Neuronal stem cell (in vitro differentiated cells): ENCODE results near the gene CLMN.

ENCODE experiments used
- DNase-seq: peaks from one replicate; pipeline ENCODE4 v3.0.0-alpha.2; 2013; ENCODE audit warnings: low spot score
- H2AFZ ChIP-seq: one replicate; pipeline ENCODE4 v1.6.1; 2013; ENCODE audit warnings: mild to moderate bottlenecking, low read length, inconsistent platforms
- H2AK5ac ChIP-seq: 2 replicates; pipeline ENCODE4 v1.6.1; 2013; ENCODE audit warnings: low read depth, mild to moderate bottlenecking, inconsistent platforms, low read length, moderate library complexity, mixed read lengths
- H2BK120ac ChIP-seq: 2 replicates; pipeline ENCODE4 v1.6.1; 2013; ENCODE audit warnings: low read depth, mild to moderate bottlenecking, inconsistent platforms, low read length, moderate library complexity, mixed read lengths
- H2BK12ac ChIP-seq: one replicate; pipeline ENCODE4 v1.6.1; 2013; ENCODE audit warnings: low read length, inconsistent platforms
- H2BK15ac ChIP-seq: 2 replicates; pipeline ENCODE4 v1.6.1; 2013; ENCODE audit warnings: mild to moderate bottlenecking, low read length, inconsistent platforms, mixed read lengths
- H2BK5ac ChIP-seq: one replicate; pipeline ENCODE4 v1.6.1; 2013; ENCODE audit warnings: inconsistent platforms, mild to moderate bottlenecking, low read length, moderate library complexity
- H3K14ac ChIP-seq: one replicate; pipeline ENCODE4 v1.6.1; 2013; ENCODE audit warnings: low read length, inconsistent platforms
- H3K18ac ChIP-seq: 2 replicates; pipeline ENCODE4 v1.6.1; 2013; ENCODE audit warnings: low read length, inconsistent platforms
- H3K23ac ChIP-seq: 2 replicates; pipeline ENCODE4 v1.6.1; 2013; ENCODE audit warnings: low read depth, mild to moderate bottlenecking, mixed read lengths, low read length, inconsistent platforms; ENCODE audit not compliant: poor library complexity
- H3K27ac ChIP-seq: replicated peaks from 3 replicates; pipeline ENCODE4 v1.5.1; 2013; ENCODE audit warnings: low read length, inconsistent platforms
- H3K27me3 ChIP-seq, 3 experiments: 2 replicates each; pipeline ENCODE4 v1.6.1; 2013; ENCODE audit warnings: low read length in 3 of 3, mild to moderate bottlenecking in 2 of 3, inconsistent platforms in 1 of 3, low read depth in 1 of 3, mixed read lengths in 1 of 3, moderate library complexity in 1 of 3; ENCODE audit not compliant: control insufficient read depth in 3 of 3, insufficient read depth in 3 of 3
- H3K36me3 ChIP-seq, 2 donors: replicated peaks in 1 of 2; 2 replicates each; pipeline ENCODE4 v1.6.1; 2013; ENCODE audit warnings: low read length in 2 of 2; ENCODE audit not compliant: control insufficient read depth in 2 of 2, insufficient read depth in 2 of 2
- H3K4ac ChIP-seq: 2 replicates; pipeline ENCODE4 v1.6.1; 2013; ENCODE audit warnings: inconsistent platforms, mild to moderate bottlenecking, low read length, moderate library complexity
- H3K4me1 ChIP-seq, 2 donors: 1 replicate in 1 of 2; 2 replicates in 1 of 2; pipeline ENCODE4 v1.6.1; 2013; ENCODE audit warnings: low read length in 2 of 2, low read depth in 1 of 2; ENCODE audit not compliant: control insufficient read depth in 2 of 2, insufficient read depth in 1 of 2
- H3K4me2 ChIP-seq: one replicate; pipeline ENCODE4 v1.6.1; 2013; ENCODE audit warnings: mild to moderate bottlenecking, low read length, inconsistent platforms; ENCODE audit not compliant: insufficient read depth, poor library complexity, severe bottlenecking
- H3K4me3 ChIP-seq, 2 donors: 2 replicates each; pipeline ENCODE4 v1.5.1; 2013; ENCODE audit warnings: low read length in 2 of 2, mild to moderate bottlenecking in 2 of 2, inconsistent platforms in 1 of 2, moderate library complexity in 1 of 2
- H3K79me1 ChIP-seq: one replicate; pipeline ENCODE4 v1.6.1; 2013; ENCODE audit warnings: low read depth, mild to moderate bottlenecking, inconsistent platforms, low read length, moderate library complexity
- H3K9ac ChIP-seq: one replicate; pipeline ENCODE4 v1.6.1; 2013; ENCODE audit warnings: mild to moderate bottlenecking, low read depth, low read length, inconsistent platforms; ENCODE audit not compliant: poor library complexity
- H3K9me3 ChIP-seq, 2 donors: replicated peaks in 1 of 2; 2 replicates each; pipeline versions ENCODE3 to v1.6.1; 2013; ENCODE audit warnings: low read length in 2 of 2, mild to moderate bottlenecking in 2 of 2, inconsistent platforms in 1 of 2, low read depth in 1 of 2, mixed read lengths in 1 of 2, moderate library complexity in 1 of 2; ENCODE audit not compliant: control insufficient read depth in 2 of 2, insufficient read depth in 1 of 2
- H4K8ac ChIP-seq: one replicate; pipeline ENCODE4 v1.6.1; 2013; ENCODE audit warnings: low read depth, mild to moderate bottlenecking, inconsistent platforms, low read length, moderate library complexity
- H4K91ac ChIP-seq: one replicate; pipeline ENCODE4 v1.6.1; 2013; ENCODE audit warnings: low read length, low read depth, mild to moderate bottlenecking, inconsistent platforms; ENCODE audit not compliant: poor library complexity
- WGBS, 2 donors: extraction: QIAGEN DNeasy Blood & Tissue Kit; methylation state at CpG; one replicate each; pipeline ENCODE4 v1.1.7; 2013; ENCODE audit warnings: missing lambda C conversion rate in 2 of 2, mixed read lengths in 1 of 2; ENCODE audit not compliant: insufficient read length in 2 of 2, insufficient replicate concordance in 1 of 2; ENCODE audit errors: extremely low coverage in 2 of 2; 5-methylcytosine and 5-hydroxymethylcytosine counted together

CLMN gene

DNA sequence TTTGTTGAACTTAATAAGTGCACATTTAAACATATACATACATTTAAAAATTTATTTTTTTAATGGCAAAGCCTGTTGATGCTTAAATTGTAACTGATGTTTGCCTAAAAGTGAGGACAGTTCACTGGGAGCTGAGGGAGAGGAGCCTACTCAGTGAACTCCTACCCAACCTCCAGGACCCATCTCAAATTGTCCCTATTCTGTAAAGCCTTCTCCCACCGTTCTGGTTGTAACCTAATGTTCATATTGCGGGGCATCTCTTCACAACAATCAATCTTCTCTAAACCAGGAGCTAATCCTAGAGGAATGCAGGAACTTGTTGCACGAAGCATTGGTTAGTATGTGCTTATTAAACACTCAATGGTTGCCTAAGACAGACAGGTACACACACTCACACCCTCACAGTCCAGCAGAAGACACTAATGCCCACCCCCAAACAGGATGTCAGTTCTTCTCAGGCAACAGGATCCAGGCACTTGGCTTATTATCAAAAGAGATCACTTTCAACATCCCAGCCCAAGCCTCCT is 1.8 kb downstream of the CLMN start:
- WGBS, 2 donors, result no CpG with 5 or more reads among the region's 3 CpGs
- no peak overlapping the region for H4K8ac ChIP-seq
- no peak overlapping the region for H3K4me2 ChIP-seq
- no peak overlapping the region for H2AFZ ChIP-seq
- H3K4me3 ChIP-seq, result no peak overlapping the region
- peaks cover 9 to 12% of the 10 kb centered on the region in 2 donors for H3K4me1 ChIP-seq
- no peaks in the 10 kb centered on the region for H3K36me3 ChIP-seq
- no peaks in the 10 kb centered on the region for H3K9me3 ChIP-seq
- H3K4ac ChIP-seq, result no peak overlapping the region
- no peak overlapping the region for H4K91ac ChIP-seq
- no peak overlapping the region for H3K18ac ChIP-seq
- no peak overlapping the region for H3K14ac ChIP-seq
- no peak overlapping the region for H3K27ac ChIP-seq
- H2AK5ac ChIP-seq, result peak overlapping the region; percentile 7
- no peaks in the 10 kb centered on the region for H3K79me1 ChIP-seq
- DNase-seq, result no peak
- peaks cover 0 to 31% (median 0%) of the 10 kb centered on the region in 3 experiments for H3K27me3 ChIP-seq
- H2BK15ac ChIP-seq, result no peak overlapping the region
- H2BK5ac ChIP-seq, result no peak overlapping the region
- no peak overlapping the region for H3K9ac ChIP-seq
- H2BK12ac ChIP-seq, result no peak overlapping the region
- H2BK120ac ChIP-seq, result no peak overlapping the region
- H3K23ac ChIP-seq, result no peak overlapping the region

DNA sequence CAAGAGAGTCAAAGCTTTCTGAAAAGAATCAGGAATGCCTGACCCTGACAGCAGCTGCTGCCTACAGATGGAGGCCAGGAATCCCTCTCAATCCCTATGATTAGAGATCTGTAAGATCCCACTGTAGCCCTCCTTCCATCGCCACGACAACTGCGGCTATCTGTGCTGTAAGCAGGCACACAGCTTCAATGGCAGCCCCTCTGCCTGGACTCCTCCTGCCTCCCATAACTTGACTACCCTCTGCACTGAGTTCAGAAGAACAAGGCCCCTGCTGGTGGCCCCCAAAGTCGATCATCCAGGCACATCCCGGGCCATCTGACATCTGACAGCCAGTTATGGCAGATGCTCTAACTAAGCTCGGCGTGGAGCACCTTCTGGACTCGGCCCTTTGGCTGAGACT is 2.9 kb downstream of the CLMN start:
- no peak overlapping the region for H2BK5ac ChIP-seq
- no peak for DNase-seq
- no CpG with 5 or more reads among the region's 8 CpGs for WGBS, 2 donors

DNA sequence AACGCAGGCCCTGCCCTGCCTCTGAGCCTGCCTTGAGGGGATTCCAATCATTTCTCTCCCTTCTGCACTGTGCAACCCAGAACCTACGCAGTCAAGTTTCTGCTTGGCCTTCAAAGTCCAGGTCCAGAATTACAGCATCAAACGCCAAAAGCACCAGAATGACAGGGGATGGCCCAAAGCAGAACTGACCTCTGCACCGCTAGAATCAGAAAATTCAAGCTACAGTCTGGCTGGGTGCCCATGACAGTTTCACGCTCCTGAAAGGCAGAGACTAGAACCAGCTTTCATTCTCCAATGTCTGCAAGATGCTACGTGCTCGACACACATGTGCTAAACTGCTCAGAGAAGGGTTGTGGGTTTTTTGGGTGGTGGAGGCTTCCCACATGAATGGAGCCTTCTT is 4.1 kb downstream of the CLMN start:
- no peak overlapping the region for H3K27ac ChIP-seq
- H3K23ac ChIP-seq, result no peak overlapping the region
- H2BK120ac ChIP-seq, result no peak overlapping the region
- H3K4ac ChIP-seq, result no peak overlapping the region
- no peak overlapping the region for H2BK12ac ChIP-seq
- no peaks in the 10 kb centered on the region for H3K9me3 ChIP-seq
- no peak overlapping the region for H4K8ac ChIP-seq
- peak overlapping the region; percentile 62 for H3K18ac ChIP-seq
- H4K91ac ChIP-seq, result no peak overlapping the region
- H3K4me3 ChIP-seq, result no peak overlapping the region
- no peak overlapping the region for H3K4me2 ChIP-seq
- H3K4me1 ChIP-seq, result peaks cover 7 to 9% of the 10 kb centered on the region in 2 donors
- H2BK15ac ChIP-seq, result no peak overlapping the region
- H2BK5ac ChIP-seq, result no peak overlapping the region
- H2AFZ ChIP-seq, result no peak overlapping the region
- DNase-seq, result no peak
- no peaks in the 10 kb centered on the region for H3K36me3 ChIP-seq
- H3K27me3 ChIP-seq, result peaks cover 0 to 11% (median 0%) of the 10 kb centered on the region in 3 experiments
- H3K9ac ChIP-seq, result no peak overlapping the region
- no peak overlapping the region for H3K14ac ChIP-seq
- H3K79me1 ChIP-seq, result peaks cover 2% of the 10 kb centered on the region
- no peak overlapping the region for H2AK5ac ChIP-seq
- WGBS, 2 donors, result no CpG with 5 or more reads among the region's 7 CpGs

More for the DNA sequence above, 2.9 kb downstream of the CLMN start:
- Histone ChIP-seq H2BK15ac (no peak overlapping the region), H3K23ac (no peak overlapping the region), H3K4me2 (no peak overlapping the region), H4K91ac (no peak overlapping the region), H3K9ac (no peak overlapping the region), H3K4ac (no peak overlapping the region), H3K36me3 (no peaks in the 10 kb centered on the region), H3K9me3 (no peaks in the 10 kb centered on the region), H3K18ac (no peak overlapping the region), H2AK5ac (no peak overlapping the region), H3K4me3 (no peak overlapping the region), H4K8ac (no peak overlapping the region), H2BK120ac (no peak overlapping the region), H3K4me1 (peaks cover 9 to 12% of the 10 kb centered on the region in 2 donors), H3K14ac (no peak overlapping the region), H3K27me3 (peaks cover 0 to 23% (median 0%) of the 10 kb centered on the region in 3 experiments), H3K27ac (no peak overlapping the region), H2BK12ac (no peak overlapping the region), H3K79me1 (no peaks in the 10 kb centered on the region), H2AFZ (peak overlapping the region; percentile 32)

DNA sequence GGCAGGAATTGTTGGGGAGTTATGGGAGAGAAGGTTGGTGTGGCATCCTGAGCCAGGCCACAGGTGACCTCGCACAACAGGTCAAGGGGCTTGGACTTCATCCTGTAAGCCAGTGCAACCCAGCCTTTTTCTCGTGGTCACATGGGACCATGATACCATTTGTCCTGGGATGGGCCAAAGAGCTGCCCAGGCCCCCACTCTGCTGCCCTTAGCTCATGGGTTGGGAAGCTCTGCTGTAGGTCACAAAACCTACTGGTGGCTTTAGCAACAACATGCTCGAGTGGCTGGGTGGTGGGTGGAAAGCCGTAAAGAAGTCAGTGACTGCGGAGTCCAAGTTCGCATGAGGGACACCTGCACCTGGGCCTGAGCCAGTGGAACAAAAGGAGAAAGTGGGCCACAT is 4.6 kb downstream of the CLMN start:
- H2AFZ ChIP-seq, result no peak overlapping the region
- no peak overlapping the region for H4K91ac ChIP-seq
- H2BK120ac ChIP-seq, result no peak overlapping the region
- H3K18ac ChIP-seq, result peak overlapping the region; percentile 62
- no peak overlapping the region for H2BK12ac ChIP-seq
- no peak overlapping the region for H2BK15ac ChIP-seq
- H3K23ac ChIP-seq, result no peak overlapping the region
- H3K9ac ChIP-seq, result no peak overlapping the region
- no peak overlapping the region for H3K27ac ChIP-seq
- DNase-seq, result no peak
- WGBS, 2 donors, result no CpG with 5 or more reads among the region's 6 CpGs
- H3K9me3 ChIP-seq, result peaks cover 0 to 2% of the 10 kb centered on the region in 2 donors
- no peak overlapping the region for H3K4me2 ChIP-seq
- H3K4me1 ChIP-seq, result peaks cover 7 to 8% of the 10 kb centered on the region in 2 donors
- peak overlapping the region; percentile 58 for H2AK5ac ChIP-seq
- no peak overlapping the region for H3K4me3 ChIP-seq
- H2BK5ac ChIP-seq, result no peak overlapping the region
- H3K27me3 ChIP-seq, result peaks cover 0 to 6% (median 0%) of the 10 kb centered on the region in 3 experiments
- no peak overlapping the region for H3K4ac ChIP-seq
- no peaks in the 10 kb centered on the region for H3K36me3 ChIP-seq
- peak overlapping the region; percentile 5 for H3K14ac ChIP-seq
- peaks cover 2% of the 10 kb centered on the region for H3K79me1 ChIP-seq
- H4K8ac ChIP-seq, result no peak overlapping the region
